HepG2 (cell line): ENCODE data around the gene UBE2G2. TPM values are rescaled to one million over a fixed set of nuclear protein-coding genes. Genes with fewer than 3 reads are reported as not detected.

Source experiments
- FOXA1 ChIP-seq, 2 experiments: fragments of 450-650 bp in 1 of 2; sonication (generic) in 1 of 2; formaldehyde crosslinking in 1 of 2; IDR thresholded peaks; 2 replicates each; pipeline versions ENCODE4 v1.4.0 to v1.6.1; 2016 to 2020; ENCODE audit warnings: missing genetic modification reagents in 1 of 2
- GPN1 ChIP-seq: sonication (generic); formaldehyde crosslinking; IDR thresholded peaks from 2 replicates; pipeline ENCODE4 v1.5.1; 2020; ENCODE audit warnings: missing genetic modification reagents, borderline replicate concordance
- HOXA5 ChIP-seq: sonication (generic); formaldehyde crosslinking; IDR thresholded peaks from 2 replicates; pipeline ENCODE4 v1.4.0; 2020; ENCODE audit warnings: missing genetic modification reagents
- ISX ChIP-seq: sonication (generic); formaldehyde crosslinking; conservative IDR thresholded peaks from 2 replicates; pipeline ENCODE4 v1.5.0; 2020; ENCODE audit warnings: missing genetic modification reagents
- MYC ChIP-seq: sonication (generic); formaldehyde crosslinking; IDR thresholded peaks from 2 replicates; pipeline ENCODE4 v1.9.0; 2021; ENCODE audit warnings: missing genetic modification reagents, borderline replicate concordance
- PHF20 ChIP-seq: sonication (generic); formaldehyde crosslinking; IDR thresholded peaks from 2 replicates; pipeline ENCODE4 v1.5.0; 2020; ENCODE audit warnings: mild to moderate bottlenecking, missing genetic modification reagents
- RXRB ChIP-seq: IDR thresholded peaks from 2 replicates; pipeline ENCODE4 v1.6.1; 2016; ENCODE audit warnings: borderline replicate concordance, missing genetic modification reagents, missing compliant biosample characterization
- TAF1 ChIP-seq: sonication (generic); formaldehyde crosslinking; IDR thresholded peaks from 2 replicates; pipeline ENCODE4 v1.4.0; 2020; ENCODE audit warnings: missing genetic modification reagents
- XBP1 ChIP-seq: sonication (generic); formaldehyde crosslinking; IDR thresholded peaks from 2 replicates; pipeline ENCODE4 v1.5.0; 2020; ENCODE audit warnings: missing genetic modification reagents
- ZNF337 ChIP-seq: sonication (generic); formaldehyde crosslinking; IDR thresholded peaks from 2 replicates; pipeline ENCODE4 v1.5.1; 2020; ENCODE audit warnings: missing genetic modification reagents, low read depth, mild to moderate bottlenecking, borderline replicate concordance
- ZNF562 ChIP-seq: sonication (generic); formaldehyde crosslinking; IDR thresholded peaks from 2 replicates; pipeline ENCODE4 v1.8.0; 2022; ENCODE audit warnings: missing genetic modification reagents, borderline replicate concordance
- ZNF678 ChIP-seq: sonication (generic); formaldehyde crosslinking; IDR thresholded peaks from 2 replicates; pipeline ENCODE4 v1.4.0; 2020; ENCODE audit warnings: mild to moderate bottlenecking, missing genetic modification reagents
- polyA plus RNA-seq, 8 experiments: library from polyadenylated mRNA; depleted of rRNA in 3 of 8; stranded (reverse) in 7 of 8; unstranded in 1 of 8; fragments of >200 nt; fragmentation: Illumina TruSeq in 4 of 8; extraction: Trizol in 4 of 8; gene quantifications; 2 replicates each; pipeline versions ENCODE4 v1.2.1 to v1.2.3, GENCODE V29; 2011 to 2016; ENCODE audit warnings: low read depth in 4 of 8, missing spikeins in 1 of 8, mixed read lengths in 1 of 8; ENCODE audit not compliant: insufficient read depth in 1 of 8
- total RNA-seq, 5 experiments: library from RNA; depleted of rRNA; stranded (reverse); fragments of >200 nt; fragmentation: Illumina TruSeq; extraction: Trizol; gene quantifications; 2 replicates each; pipeline ENCODE4 v1.2.3, GENCODE V29; 2016; ENCODE audit warnings: low read depth in 1 of 5
- TF ChIP-seq, protein P1 (sequence below): sonication (generic); formaldehyde crosslinking; IDR thresholded peaks from 2 replicates; pipeline ENCODE4 v1.5.1; 2020; ENCODE audit warnings: mild to moderate bottlenecking, moderate library complexity, missing genetic modification reagents
- TF ChIP-seq, protein P2 (sequence below): sonication (generic); formaldehyde crosslinking; conservative IDR thresholded peaks from 2 replicates; pipeline ENCODE4 v1.4.0; 2020; ENCODE audit warnings: missing genetic modification reagents
- TF ChIP-seq, protein P3 (sequence below): sonication (generic); formaldehyde crosslinking; IDR thresholded peaks from 2 replicates; pipeline ENCODE4 v1.4.0; 2020; ENCODE audit warnings: missing genetic modification reagents
- TF ChIP-seq, protein P4 (sequence below): sonication (generic); formaldehyde crosslinking; IDR thresholded peaks from 2 replicates; pipeline ENCODE4 v1.8.0; 2022; ENCODE audit warnings: low read depth, missing genetic modification reagents
- TF ChIP-seq, protein P5 (sequence below): fragments of 450-650 bp; IDR thresholded peaks from 2 replicates; pipeline ENCODE4 v1.6.1; 2017; ENCODE audit warnings: mild to moderate bottlenecking
- TF ChIP-seq, protein P6 (sequence below): sonication (generic); formaldehyde crosslinking; IDR thresholded peaks from 2 replicates; pipeline ENCODE4 v1.5.1; 2020; ENCODE audit warnings: missing genetic modification reagents, mild to moderate bottlenecking, borderline replicate concordance

Gene UBE2G2
- total and polyA plus RNA-seq, 2 of the 13 experiments (the other 11 are each of a cell fraction or from before 2014, with no cell fraction given): 55.4 to 92.0 TPM

DNA sequence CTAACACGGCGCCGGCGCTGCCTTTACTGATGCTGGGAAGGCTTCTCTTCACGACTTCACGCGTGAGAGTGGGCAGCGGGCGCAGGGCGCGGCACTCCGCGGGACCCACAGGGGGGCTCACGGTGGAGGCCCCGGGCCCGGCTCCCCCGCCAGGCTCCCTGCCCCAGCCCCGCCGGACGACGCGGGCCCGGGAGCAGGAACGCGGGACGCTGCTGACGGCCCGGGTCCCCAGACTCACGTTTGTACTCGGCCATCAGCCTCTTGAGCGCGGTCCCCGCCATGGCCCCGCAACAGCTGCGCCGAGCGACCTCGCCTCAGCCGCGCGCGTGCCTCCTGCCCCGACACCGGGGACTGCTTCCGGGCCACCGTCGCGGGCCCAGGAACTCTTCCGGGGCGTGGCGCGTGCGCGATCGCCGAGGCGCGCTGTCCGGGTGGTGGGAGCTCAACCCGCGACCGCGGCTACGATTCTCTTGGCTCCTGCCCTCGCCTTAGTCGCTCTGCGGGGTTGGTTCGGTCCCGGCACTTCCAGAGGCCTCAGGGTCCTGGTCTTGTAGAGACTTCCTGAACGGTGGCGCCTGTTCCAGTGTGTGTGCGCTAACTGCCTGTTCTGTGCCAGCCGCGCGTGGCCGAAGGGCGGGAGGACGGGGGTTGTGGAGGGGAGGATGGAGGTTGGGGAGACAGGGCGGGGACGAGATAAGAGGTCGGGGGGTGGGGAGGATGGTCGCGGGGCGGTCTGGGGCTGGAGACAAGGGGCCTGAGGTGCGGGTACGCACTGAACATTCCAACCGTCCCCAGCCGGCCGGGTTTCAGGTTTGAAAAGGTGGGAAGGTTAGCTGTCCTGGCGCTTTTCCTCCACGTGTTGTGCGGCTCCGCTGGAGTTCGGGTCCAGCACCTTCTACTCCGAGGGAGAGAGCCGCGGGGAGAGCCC is at the start of gene UBE2G2 (continued):
- TF ChIP-seq, protein P1, sequence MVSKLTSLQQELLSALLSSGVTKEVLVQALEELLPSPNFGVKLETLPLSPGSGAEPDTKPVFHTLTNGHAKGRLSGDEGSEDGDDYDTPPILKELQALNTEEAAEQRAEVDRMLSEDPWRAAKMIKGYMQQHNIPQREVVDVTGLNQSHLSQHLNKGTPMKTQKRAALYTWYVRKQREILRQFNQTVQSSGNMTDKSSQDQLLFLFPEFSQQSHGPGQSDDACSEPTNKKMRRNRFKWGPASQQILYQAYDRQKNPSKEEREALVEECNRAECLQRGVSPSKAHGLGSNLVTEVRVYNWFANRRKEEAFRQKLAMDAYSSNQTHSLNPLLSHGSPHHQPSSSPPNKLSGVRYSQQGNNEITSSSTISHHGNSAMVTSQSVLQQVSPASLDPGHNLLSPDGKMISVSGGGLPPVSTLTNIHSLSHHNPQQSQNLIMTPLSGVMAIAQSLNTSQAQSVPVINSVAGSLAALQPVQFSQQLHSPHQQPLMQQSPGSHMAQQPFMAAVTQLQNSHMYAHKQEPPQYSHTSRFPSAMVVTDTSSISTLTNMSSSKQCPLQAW (CRISPR knock-in tag): 0 out of 2 replicates have a peak, but pooled peaks have one; percentile 30
- TF ChIP-seq FOXA1 (IDR thresholded peaks at IDR 0.05): no peak
- no peak for TF ChIP-seq FOXA1 (CRISPR knock-in tag; IDR thresholded peaks at IDR 0.05)
- peak; percentile 23; the same call in 1 of the 2 replicates for TF ChIP-seq HOXA5 (CRISPR knock-in tag)
- TF ChIP-seq, protein P2, sequence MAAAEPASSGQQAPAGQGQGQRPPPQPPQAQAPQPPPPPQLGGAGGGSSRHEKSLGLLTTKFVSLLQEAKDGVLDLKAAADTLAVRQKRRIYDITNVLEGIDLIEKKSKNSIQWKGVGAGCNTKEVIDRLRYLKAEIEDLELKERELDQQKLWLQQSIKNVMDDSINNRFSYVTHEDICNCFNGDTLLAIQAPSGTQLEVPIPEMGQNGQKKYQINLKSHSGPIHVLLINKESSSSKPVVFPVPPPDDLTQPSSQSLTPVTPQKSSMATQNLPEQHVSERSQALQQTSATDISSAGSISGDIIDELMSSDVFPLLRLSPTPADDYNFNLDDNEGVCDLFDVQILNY: peak; percentile 71; the same call in 1 of the 2 replicates
- no peak for TF ChIP-seq ZNF678
- no peak for TF ChIP-seq ZNF337
- TF ChIP-seq ISX (CRISPR knock-in tag): 0 out of 2 replicates have a peak, but pooled peaks have one; percentile 15
- TF ChIP-seq RXRB: no peak
- TF ChIP-seq MYC (CRISPR knock-in tag): peak; percentile 96
- no peak for TF ChIP-seq GPN1
- TF ChIP-seq, protein P3, sequence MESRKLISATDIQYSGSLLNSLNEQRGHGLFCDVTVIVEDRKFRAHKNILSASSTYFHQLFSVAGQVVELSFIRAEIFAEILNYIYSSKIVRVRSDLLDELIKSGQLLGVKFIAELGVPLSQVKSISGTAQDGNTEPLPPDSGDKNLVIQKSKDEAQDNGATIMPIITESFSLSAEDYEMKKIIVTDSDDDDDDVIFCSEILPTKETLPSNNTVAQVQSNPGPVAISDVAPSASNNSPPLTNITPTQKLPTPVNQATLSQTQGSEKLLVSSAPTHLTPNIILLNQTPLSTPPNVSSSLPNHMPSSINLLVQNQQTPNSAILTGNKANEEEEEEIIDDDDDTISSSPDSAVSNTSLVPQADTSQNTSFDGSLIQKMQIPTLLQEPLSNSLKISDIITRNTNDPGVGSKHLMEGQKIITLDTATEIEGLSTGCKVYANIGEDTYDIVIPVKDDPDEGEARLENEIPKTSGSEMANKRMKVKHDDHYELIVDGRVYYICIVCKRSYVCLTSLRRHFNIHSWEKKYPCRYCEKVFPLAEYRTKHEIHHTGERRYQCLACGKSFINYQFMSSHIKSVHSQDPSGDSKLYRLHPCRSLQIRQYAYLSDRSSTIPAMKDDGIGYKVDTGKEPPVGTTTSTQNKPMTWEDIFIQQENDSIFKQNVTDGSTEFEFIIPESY: no peak; the same call in 1 of the 2 replicates
- peak; percentile 82 for TF ChIP-seq TAF1 (CRISPR knock-in tag)
- TF ChIP-seq, protein P4, sequence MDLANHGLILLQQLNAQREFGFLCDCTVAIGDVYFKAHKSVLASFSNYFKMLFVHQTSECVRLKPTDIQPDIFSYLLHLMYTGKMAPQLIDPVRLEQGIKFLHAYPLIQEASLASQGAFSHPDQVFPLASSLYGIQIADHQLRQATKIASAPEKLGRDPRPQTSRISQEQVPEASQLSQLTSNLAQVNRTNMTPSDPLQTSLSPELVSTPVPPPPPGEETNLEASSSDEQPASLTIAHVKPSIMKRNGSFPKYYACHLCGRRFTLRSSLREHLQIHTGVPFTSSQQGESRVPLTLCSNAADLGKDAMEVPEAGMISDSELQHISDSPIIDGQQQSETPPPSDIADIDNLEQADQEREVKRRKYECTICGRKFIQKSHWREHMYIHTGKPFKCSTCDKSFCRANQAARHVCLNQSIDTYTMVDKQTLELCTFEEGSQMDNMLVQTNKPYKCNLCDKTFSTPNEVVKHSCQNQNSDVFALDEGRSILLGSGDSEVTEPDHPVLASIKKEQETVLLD (CRISPR knock-in tag): no peak; the same call in 1 of the 2 replicates
- TF ChIP-seq, protein P5, sequence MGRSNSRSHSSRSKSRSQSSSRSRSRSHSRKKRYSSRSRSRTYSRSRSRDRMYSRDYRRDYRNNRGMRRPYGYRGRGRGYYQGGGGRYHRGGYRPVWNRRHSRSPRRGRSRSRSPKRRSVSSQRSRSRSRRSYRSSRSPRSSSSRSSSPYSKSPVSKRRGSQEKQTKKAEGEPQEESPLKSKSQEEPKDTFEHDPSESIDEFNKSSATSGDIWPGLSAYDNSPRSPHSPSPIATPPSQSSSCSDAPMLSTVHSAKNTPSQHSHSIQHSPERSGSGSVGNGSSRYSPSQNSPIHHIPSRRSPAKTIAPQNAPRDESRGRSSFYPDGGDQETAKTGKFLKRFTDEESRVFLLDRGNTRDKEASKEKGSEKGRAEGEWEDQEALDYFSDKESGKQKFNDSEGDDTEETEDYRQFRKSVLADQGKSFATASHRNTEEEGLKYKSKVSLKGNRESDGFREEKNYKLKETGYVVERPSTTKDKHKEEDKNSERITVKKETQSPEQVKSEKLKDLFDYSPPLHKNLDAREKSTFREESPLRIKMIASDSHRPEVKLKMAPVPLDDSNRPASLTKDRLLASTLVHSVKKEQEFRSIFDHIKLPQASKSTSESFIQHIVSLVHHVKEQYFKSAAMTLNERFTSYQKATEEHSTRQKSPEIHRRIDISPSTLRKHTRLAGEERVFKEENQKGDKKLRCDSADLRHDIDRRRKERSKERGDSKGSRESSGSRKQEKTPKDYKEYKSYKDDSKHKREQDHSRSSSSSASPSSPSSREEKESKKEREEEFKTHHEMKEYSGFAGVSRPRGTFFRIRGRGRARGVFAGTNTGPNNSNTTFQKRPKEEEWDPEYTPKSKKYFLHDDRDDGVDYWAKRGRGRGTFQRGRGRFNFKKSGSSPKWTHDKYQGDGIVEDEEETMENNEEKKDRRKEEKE: no peak
- TF ChIP-seq XBP1 (CRISPR knock-in tag): no peak
- TF ChIP-seq, protein P6, sequence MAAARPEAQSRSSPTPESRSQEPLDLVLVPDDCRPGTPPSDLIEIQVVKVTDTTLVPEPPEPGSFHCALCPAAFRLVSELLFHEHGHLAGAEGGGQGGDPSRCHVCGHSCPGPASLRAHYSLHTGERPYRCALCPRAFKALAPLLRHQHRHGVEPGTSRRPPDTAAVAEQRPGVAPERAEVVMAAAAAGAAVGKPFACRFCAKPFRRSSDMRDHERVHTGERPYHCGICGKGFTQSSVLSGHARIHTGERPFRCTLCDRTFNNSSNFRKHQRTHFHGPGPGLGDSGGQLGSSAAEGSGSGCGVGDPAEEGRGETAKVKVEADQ: peak; percentile 91; the same call in 1 of the 2 replicates
- peak; percentile 86 for TF ChIP-seq PHF20 (CRISPR knock-in tag)
- TF ChIP-seq ZNF562 (CRISPR knock-in tag): no peak
